Activated CD4-positive, alpha-beta T cell treated with anti-CD3 and anti-CD28 coated beads for 4 hours (primary cell): ENCODE data around the gene DENND5B.

Source experiments
- DNase-seq, 2 donors: peaks; one replicate each; pipeline ENCODE4 v3.0.0-alpha.2; 2020

Gene DENND5B

DNA sequence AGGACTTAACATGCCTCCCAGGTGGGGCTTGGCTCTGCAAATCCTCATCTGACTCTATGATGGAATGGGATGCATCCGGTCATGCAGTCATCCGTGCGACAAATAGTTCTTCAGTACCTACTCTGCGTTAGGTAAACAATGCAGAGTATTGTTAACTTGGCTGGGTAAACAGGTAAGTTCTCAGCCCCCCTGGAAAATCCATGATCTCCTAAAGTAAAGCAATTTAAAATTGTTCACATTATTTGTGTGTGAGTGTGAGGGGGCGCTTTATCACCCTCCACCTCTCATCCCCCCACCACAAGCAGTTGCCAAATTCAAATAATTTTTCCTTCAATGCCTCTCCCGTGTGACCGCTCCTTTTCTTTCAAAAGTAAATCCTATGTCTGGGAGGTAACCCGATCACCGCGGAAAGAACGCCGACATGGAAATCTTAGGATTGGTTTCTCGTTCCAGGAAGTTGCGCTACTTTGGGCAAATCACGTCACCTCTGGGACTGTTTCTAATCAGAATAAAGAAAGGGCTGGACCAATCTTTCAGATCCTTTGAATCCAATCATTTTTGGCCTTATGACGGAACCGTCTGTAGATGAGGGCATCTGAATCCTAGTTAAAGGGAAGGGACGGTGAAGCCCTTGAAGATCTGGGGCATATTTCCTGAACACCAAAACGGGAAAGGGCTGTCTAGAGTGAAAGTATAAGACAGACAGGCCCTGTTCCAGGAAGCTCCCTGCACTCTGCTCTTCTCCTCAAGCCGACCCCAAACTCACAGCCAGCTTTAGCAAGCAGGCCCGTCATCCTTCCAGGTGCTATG lies 221.0 kb downstream of the DENND5B start:
- no peak for DNase-seq

DNA sequence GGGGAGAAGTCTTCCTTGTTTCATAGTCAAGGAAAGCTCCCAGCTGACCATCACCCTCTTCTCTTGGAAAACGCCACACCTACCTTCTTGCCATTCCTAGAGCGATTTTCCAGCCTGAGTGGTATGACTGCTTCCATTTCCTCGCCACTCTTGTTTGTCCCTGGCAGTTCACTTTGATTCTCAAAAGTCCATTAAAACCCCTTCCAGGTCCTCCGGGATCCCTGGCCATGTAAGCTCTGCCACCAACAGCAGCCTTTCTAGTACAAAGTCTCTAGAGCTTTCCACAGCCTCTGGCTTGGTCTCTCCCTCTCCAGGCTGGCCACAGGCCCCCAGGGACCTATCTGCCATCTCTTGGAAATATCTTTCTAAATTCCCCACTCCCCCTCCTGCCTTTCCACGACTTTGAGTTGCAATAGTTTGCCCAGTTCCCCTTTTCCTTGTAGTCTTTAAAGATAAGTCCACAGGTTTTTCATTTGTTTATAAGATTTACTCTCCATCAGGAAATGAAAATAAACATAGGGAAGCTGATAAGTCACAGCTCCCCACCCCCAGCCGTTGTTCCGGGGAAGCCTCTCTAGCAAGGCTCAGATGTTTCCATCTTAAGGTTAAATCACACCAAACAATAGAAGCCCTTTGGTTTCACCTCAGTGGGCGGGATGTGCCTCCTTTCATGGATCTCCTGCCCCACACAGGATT lies 222.1 kb downstream of the DENND5B start:
- no peak for DNase-seq

DNA sequence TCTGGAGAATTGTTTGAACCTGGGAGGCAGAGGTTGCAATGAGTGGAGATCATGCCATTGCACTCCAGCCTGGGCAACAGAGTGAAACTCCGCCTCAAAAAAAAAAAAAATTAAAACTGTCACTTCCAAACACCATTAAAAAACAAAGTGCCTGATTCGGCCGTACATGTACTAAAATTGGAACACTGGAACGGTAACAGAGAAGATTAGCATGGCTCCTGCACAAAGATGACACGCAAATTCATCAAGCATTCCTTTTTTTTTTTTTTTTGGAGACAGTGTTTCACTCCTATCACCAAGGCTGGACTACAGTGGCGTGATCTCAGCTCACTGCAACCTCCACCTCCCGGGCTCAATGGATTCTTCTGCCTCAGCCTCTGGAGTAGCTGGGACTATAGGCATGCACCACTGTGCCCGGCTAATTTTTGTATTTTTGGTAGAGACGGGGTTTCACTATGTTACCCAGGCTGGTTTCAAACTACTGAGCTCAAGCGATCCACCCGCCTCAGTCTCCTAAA lies 224.8 kb downstream of the DENND5B start:
- no peak for DNase-seq

DNA sequence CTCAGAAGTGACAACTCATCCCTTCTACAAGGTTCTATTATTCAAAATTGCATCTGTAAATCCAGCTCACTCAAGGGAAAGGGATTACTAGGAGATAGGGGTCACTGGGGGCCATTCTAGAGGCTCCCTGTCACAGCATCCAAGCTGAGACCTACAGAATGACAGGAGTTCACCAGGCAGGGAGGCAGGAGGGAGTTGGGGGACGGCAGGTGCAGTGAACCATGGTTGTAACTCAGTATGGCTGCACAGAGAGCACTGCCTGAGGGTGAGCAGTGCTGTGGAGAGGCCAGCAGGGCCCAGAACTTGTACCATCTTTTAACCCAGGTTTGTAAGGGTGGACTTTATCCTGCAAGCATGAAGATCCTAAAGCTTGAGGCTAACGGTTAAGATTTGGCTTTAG lies 227.1 kb downstream of the DENND5B start:
- DNase-seq = no peak

DNA sequence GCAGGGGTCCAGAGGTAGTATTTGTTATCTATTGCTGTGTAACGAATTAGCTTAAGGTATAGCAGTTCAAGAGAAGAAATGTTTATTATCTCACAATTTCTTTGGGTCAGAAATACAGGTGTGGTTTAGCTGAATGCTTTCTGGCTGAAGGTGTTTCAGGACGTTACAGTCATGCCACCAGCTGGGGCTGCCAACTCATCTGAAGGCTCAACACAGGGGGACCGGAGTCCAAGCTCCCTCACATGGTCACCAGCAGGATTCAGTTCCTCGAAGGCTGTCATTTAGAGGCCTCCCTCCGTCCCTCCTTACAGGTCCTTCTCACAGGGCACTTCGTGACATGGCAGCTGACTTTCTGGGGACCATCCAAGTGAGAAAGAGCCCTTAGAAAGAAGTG lies 227.5 kb downstream of the DENND5B start:
- no peak for DNase-seq

DNA sequence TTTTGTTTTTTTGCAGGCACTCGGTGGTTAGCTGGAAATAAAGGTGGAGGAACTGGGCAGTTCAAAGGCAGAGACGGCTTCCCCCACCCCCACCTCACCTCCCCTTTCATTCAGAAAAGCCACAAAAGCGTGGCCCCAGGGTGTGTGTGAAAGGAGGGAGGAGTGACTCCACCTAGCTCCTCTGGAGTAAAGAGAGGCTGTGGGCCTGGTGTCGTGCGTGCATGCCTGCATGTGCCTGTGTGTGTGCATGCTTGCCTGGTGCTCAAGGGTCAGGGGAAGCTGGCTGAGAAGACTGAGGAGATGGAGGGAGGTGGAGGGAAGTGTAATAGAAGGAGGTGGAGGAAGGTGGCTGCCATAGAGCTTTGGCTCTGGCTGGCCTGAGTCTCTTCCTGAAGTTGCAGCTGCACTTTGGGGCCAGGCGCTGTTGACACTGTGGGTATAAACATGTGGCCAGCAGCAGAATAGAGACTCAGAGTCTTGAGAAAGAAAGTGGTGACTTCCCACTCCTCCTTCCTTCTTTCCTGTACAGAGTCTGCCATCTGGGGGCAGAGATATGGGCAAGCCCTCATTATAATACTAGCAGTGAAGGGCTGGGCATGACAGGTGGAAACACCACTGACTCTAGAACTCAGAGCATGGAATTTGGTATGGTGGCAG lies 228.0 kb downstream of the DENND5B start:
- no peak for DNase-seq

DNA sequence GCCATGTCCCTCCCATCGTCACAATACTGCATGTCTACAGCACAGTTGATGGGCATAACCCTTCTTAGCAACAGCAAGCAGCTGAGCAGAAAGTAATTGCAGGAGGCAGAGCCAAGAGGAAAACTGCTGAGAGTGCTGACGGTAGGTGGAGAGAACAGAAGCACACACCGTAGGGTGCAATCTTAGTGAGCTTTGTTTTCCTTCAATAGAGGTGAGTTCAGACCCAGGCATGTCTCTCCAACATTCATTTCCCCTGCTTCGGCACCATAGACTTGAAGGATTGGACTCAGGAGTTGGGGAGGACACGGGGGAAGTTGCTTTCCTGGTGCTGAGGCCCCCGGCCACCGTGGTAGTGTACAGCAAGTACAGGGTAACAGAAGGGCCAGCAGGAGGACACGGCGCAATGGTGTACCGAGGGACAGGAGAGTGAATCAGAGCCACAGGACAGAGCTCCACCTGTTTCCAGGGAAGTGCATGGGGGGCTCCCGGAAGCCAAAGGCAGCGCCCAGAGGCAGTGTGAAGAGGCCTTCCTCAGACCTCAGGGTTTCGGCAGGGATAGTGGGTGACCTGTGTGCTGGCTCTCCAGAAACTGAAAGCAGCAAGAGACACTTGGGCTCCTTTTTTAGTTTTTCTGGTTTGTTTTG lies 228.7 kb downstream of the DENND5B start:
- no peak for DNase-seq

DNA sequence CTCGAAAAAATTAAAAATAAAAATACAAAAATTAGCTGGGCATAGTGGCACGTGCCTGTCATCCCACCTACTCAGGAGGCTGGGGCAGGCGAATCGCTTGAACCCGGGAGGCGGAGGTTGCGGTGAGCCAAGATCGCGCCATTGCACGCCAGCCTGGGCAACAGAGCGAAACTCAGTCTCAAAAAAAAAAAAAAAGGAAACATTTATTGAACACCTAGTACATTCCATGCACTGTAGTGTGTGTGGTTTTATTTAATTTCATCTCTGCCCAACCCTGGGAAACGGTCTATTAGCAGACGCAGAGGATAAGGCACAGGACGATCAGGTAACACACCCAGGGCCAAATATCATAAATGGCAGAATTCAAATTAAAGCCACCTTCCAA lies 229.2 kb downstream of the DENND5B start:
- DNase-seq = no peak

DNA sequence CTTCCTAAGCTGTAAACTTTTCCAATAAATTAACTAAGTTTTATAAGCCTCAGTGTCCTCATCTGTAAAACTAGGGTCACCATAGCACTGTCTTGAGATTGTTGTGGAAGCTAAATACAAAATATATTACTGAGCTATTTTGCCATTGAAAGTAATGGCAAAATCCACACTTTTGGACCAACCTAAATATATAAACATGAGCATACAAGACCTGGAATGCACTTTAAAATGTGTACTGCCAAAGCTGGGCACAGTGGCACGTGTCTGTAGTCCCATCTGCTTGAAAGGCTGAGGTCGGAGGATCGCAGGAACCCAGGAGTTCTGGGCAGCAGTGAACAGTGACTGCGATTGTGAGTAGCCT lies 235.2 kb downstream of the DENND5B start:
- DNase-seq = no peak

DNA sequence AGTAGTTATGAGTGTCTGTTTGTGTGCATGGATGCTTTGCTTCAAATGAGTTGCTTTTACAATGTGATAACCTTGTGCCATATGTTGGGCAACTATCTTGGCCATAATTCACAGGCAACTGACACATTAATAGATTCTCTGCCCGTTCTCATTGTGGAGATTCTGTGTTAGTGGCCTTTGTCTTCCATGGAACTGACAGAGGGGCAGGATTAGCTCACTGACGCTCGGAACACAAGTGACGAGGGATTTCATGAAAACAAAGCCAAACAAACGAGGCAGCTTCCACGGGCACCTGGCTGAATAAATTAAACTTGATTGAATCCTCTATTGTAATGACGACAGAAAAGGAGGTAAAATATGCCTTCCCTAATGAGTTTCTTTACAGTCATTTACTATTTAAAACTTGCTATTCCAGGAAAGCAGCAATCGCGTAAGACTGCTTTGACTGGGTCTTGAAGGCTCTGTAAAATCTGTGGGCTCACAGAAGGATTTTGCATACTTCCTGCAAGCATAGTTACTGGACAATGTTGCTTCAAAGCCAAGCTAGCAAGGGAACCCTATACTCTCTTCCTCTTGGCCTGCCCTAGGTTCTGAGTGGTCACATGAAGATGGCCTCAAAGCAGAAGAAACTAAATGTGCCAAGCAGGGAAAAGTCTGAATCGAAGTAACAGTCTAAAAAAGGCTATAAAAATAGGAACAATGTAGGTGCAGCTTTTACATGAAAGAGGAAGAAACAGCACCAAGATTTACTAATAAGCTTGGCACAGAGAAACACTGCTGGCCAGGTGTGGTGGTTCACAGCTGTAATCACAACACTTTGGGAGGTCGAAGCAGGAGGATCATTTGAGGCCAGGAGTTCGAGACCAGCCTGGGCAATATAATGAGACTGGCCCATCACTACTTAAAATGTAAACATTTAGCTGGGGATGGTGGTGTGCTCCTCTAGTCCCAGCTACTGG lies 236.9 kb downstream of the DENND5B start:
- DNase-seq = no peak

DNA sequence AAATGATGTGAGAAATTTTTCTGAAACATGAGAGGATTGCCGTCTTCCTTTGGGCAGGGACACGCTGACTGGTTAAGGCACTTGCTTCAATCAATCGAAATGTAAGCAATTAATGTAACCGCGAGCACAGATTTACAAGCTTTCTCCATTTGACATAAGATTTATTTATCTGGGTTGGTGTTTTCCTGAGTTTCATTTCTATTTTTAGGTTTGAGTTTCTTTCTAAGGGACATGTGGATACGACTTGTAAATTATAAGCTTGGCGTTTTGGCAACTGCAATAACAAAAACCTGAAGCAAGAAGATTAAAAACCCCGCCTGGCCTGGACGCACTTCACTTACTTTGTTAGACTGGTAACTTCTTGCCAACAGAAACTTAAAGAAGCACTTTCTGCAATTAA lies 244.7 kb downstream of the DENND5B start:
- no peak for DNase-seq

DNA sequence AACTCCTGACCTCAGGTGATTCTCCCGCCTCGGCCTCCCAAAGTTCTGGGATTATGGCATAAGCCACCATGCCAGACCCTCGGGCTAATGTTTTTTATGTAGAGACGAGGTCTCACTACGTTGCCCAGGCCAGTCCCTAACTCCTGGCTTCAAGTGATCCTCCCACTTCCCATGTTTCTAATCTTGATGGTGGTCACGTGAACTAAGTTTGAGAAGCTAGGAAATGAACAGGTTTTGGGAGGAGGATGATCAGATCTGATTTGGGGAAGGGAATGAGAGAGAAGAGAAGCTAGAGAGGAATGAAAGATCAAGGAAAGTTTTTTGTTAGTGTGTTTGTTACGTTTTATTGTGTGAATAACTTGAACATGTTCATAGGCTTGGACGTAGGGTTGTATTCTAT lies 247.8 kb downstream of the DENND5B start:
- DNase-seq = no peak

DNA sequence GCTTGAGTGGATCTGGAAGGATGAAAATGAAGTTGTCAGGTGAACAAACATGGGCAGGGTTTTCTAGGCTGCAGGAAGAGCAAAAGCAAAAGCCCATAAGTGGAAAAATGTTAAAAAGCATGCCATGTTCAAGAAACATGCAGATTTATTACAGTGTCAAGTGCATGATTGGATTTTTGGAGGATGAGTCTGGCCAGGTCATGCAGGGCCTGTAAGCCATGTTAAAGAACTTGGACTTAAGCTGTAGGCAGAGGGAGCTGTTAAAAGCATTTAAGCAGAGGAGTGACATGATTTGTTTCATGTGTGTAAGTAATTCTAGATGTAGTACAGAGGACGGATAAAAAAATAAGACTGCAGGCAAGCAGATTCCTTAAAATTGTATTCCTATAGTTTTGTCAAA lies 248.7 kb downstream of the DENND5B start:
- no peak for DNase-seq

DNA sequence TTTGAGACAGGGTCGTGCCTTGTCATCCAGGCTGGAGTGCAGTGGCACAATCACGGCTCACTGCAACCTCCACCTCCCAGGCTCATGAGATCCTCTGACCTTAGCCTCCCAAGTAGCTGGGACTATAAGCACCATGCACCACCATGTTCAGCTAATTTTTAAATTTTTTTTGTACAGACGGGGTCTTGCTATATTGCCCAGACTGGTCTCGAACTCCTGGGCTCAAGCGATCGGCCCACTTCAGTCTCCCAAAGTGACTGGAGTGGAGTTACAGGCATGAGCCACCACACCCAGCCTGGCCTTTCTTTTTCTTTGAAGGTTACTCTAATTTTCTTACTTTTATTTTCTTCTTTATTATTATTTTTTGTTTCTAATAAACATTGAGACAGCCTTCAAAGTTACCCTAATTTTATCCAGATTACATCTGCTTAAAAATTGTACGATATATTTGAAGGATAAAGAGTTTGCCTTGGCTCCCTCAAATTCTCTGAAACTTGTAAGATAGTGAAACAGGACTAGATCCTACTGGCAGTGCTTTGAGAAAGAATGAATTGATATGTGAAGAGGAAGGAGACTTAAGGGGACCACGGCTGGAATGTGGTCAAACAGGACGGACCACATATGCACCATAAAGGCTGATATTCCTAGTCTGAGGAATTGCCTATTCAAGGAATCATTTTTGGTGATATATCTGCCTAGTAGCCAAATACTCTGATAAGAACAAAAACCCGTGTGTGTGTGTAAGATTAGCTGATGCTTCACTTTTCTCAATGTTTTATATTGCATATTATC lies 250.9 kb downstream of the DENND5B start:
- DNase-seq = no peak

DNA sequence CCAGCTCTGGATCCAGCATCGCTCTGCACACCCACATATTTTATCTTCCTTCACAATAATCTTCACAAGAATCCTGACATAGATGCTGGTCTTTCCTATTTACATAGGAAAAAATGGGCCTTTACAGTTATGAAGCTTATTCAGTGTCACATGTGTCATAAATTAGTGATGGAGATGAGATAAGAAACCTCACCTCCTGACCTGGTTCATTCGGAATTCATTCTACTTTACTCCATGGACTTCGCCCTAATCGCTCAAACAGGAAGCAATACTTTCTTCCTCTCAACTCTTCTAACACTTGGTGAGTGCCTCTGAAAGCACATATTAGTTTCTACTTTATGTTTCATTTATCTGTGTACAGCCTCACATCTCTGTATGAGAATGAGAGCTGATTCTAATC lies 253.0 kb downstream of the DENND5B start:
- no peak for DNase-seq
